Esophagus (tissue), 2 donors: Measurements from ENCODE around the gene NKX1-2. TPM values are rescaled to one million over a fixed set of nuclear protein-coding genes. Genes with fewer than 3 reads are reported as not detected.

ENCODE experiments used
- H3K27ac ChIP-seq, 2 donors: one replicate each; pipeline ENCODE4 v1.5.1; 2013; ENCODE audit warnings: low read depth in 2 of 2, mild to moderate bottlenecking in 2 of 2, inconsistent platforms in 1 of 2, low read length in 1 of 2, moderate library complexity in 1 of 2
- H3K27me3 ChIP-seq, 2 donors: one replicate each; pipeline ENCODE4 v1.6.1; 2013; ENCODE audit warnings: low read length in 2 of 2, control low read depth in 1 of 2, mild to moderate bottlenecking in 1 of 2; ENCODE audit not compliant: insufficient read depth in 2 of 2, control insufficient read depth in 1 of 2
- H3K36me3 ChIP-seq, 2 donors: one replicate each; pipeline ENCODE4 v1.6.1; 2013; ENCODE audit warnings: low read length in 1 of 2; ENCODE audit not compliant: control insufficient read depth in 2 of 2, insufficient read depth in 2 of 2
- H3K4me1 ChIP-seq, 2 donors: one replicate each; pipeline ENCODE4 v1.6.1; 2013; ENCODE audit warnings: low read length in 1 of 2; ENCODE audit not compliant: control insufficient read depth in 2 of 2, insufficient read depth in 2 of 2
- H3K4me3 ChIP-seq, 2 donors: one replicate each; pipeline ENCODE4 v1.5.1; 2013; ENCODE audit warnings: low read length in 2 of 2, mild to moderate bottlenecking in 2 of 2, low read depth in 1 of 2, moderate library complexity in 1 of 2
- H3K9me3 ChIP-seq, 2 donors: one replicate each; pipeline ENCODE4 v1.6.1; 2013; ENCODE audit warnings: mild to moderate bottlenecking in 2 of 2, low read depth in 1 of 2, low read length in 1 of 2, moderate library complexity in 1 of 2; ENCODE audit not compliant: control insufficient read depth in 2 of 2, insufficient read depth in 1 of 2
- WGBS, 2 donors: extraction: QIAGEN DNeasy Blood & Tissue Kit; methylation state at CpG; one replicate each; pipeline ENCODE4 v1.1.7; 2013; 5-methylcytosine and 5-hydroxymethylcytosine counted together
- polyA plus RNA-seq, 2 donors: library from polyadenylated mRNA; stranded (reverse); fragments of 200-250 nt; gene quantifications; one replicate each; pipeline ENCODE4 v1.2.3, GENCODE V29; 2013
- donor health status: healthy with polysubstance abuse.
- donor health status: Bipolar disorder and iron deficiency.

The NKX1-2 gene
- polyA plus RNA-seq, 2 donors = 0.33 to 0.35 TPM

GRCh38 chr10:124465777-124466488, 16.1 kb upstream of the NKX1-2 start:
- 78 to 79% methylated on average over 9 of the region's 9 CpGs for WGBS, 2 donors
- H3K4me3 ChIP-seq = no peak overlapping the region
- H3K36me3 ChIP-seq = peaks cover 0 to 3% of the 10 kb centered on the region in 2 donors
- no peaks in the 10 kb centered on the region for H3K9me3 ChIP-seq
- peaks cover 0 to 8% of the 10 kb centered on the region in 2 donors for H3K4me1 ChIP-seq
- H3K27me3 ChIP-seq = no peaks in the 10 kb centered on the region
- no peak overlapping the region for H3K27ac ChIP-seq

GRCh38 chr10:124465003-124465776, 15.4 kb upstream of the NKX1-2 start:
- 69 to 78% methylated on average over 17 of the region's 17 CpGs for WGBS, 2 donors
- no peaks in the 10 kb centered on the region for H3K9me3 ChIP-seq
- no peaks in the 10 kb centered on the region for H3K27me3 ChIP-seq
- H3K4me1 ChIP-seq = peaks cover 0 to 8% of the 10 kb centered on the region in 2 donors
- no peak overlapping the region for H3K4me3 ChIP-seq
- no peak overlapping the region for H3K27ac ChIP-seq
- peaks cover 0 to 3% of the 10 kb centered on the region in 2 donors for H3K36me3 ChIP-seq

GRCh38 chr10:124464028-124464965, 14.5 kb upstream of the NKX1-2 start:
- H3K27me3 ChIP-seq = no peaks in the 10 kb centered on the region
- H3K36me3 ChIP-seq = no peaks in the 10 kb centered on the region
- no peak overlapping the region for H3K27ac ChIP-seq
- H3K4me3 ChIP-seq = no peak overlapping the region
- H3K4me1 ChIP-seq = peaks cover 0 to 10% of the 10 kb centered on the region in 2 donors
- no peaks in the 10 kb centered on the region for H3K9me3 ChIP-seq
- 88 to 90% methylated on average over 9 of the region's 9 CpGs for WGBS, 2 donors

- Histone ChIP-seq H3K36me3 (no peaks in the 10 kb centered on the region), H3K27me3 (no peaks in the 10 kb centered on the region), H3K27ac (peak overlapping the region in 1 of 2 donors; percentile 61), H3K4me3 (peak overlapping the region; percentile 69 to 95), H3K4me1 (peaks cover 0 to 10% of the 10 kb centered on the region in 2 donors), H3K9me3 (no peaks in the 10 kb centered on the region)
- 78 to 79% methylated on average over 8 of the region's 8 CpGs for WGBS, 2 donors
These were observed 12.5 kb upstream of the NKX1-2 start for GRCh38 chr10:124462348-124462695.

- H3K4me3 ChIP-seq = peak within 1 kb of the TSS; percentile 69 to 95
- no peaks in the 10 kb centered on the region for H3K36me3 ChIP-seq
- peaks cover 0 to 10% of the 10 kb centered on the region in 2 donors for H3K4me1 ChIP-seq
- H3K27me3 ChIP-seq = no peaks in the 10 kb centered on the region
- peak within 1 kb of the TSS; percentile 88 to 93 for H3K27ac ChIP-seq
- 1 to 2% methylated on average over 51 to 81 of the region's 81 CpGs for WGBS, 2 donors
- H3K9me3 ChIP-seq = no peaks in the 10 kb centered on the region
These were observed 12.0 kb upstream of the NKX1-2 start, which contains the start of gene LHPP for GRCh38 chr10:124461642-124462347. Gene LHPP (plus strand): TSS chr10:124461823. CDS start chr10:124461863, 40 bp downstream.

GRCh38 chr10:124460144-124460543, 10.3 kb upstream of the NKX1-2 start:
- Histone ChIP-seq H3K27me3 (no peaks in the 10 kb centered on the region), H3K36me3 (no peaks in the 10 kb centered on the region), H3K9me3 (no peaks in the 10 kb centered on the region), H3K4me1 (peaks cover 0 to 10% of the 10 kb centered on the region in 2 donors), H3K4me3 (no peak overlapping the region), H3K27ac (no peak overlapping the region)
- WGBS, 2 donors = 86 to 90% methylated on average over 5 of the region's 5 CpGs

GRCh38 chr10:124459395-124459794, 9.6 kb upstream of the NKX1-2 start:
- Histone ChIP-seq H3K4me3 (no peak overlapping the region), H3K4me1 (peaks cover 0 to 6% of the 10 kb centered on the region in 2 donors), H3K27me3 (peaks cover 0 to 2% of the 10 kb centered on the region in 2 donors), H3K9me3 (no peaks in the 10 kb centered on the region), H3K27ac (no peak overlapping the region), H3K36me3 (no peaks in the 10 kb centered on the region)
- WGBS, 2 donors = 33 to 34% methylated on average over 1 of the region's 1 CpG

GRCh38 chr10:124458889-124459288, 9.1 kb upstream of the NKX1-2 start:
- Histone ChIP-seq H3K27me3 (peaks cover 0 to 5% of the 10 kb centered on the region in 2 donors), H3K27ac (no peak overlapping the region), H3K4me1 (peaks cover 0 to 6% of the 10 kb centered on the region in 2 donors), H3K4me3 (no peak overlapping the region), H3K36me3 (no peaks in the 10 kb centered on the region), H3K9me3 (no peaks in the 10 kb centered on the region)
- 54 to 70% methylated on average over 2 of the region's 2 CpGs for WGBS, 2 donors
